Esophagus muscularis mucosa (tissue), 4 donors: ENCODE data around the gene DCDC2B. TPM values are rescaled to one million over a fixed set of nuclear protein-coding genes. Genes with fewer than 3 reads are reported as not detected.

Experiments
- DNase-seq: peaks from one replicate; pipeline ENCODE4 v3.0.0-alpha.2; 2017; ENCODE audit errors: extremely low spot score
- H3K27ac ChIP-seq, 4 donors: fragments of 200-600 bp; sonication (generic); replicated peaks in 1 of 4; 1 replicate in 3 of 4; 2 replicates in 1 of 4; pipeline ENCODE4 v1.5.1; 2016 to 2019; ENCODE audit warnings: mild to moderate bottlenecking in 1 of 4
- H3K27me3 ChIP-seq, 4 donors: fragments of 200-600 bp; sonication (generic); one replicate each; pipeline versions ENCODE4 v1.5.1 to v1.6.0; 2016 to 2019
- H3K36me3 ChIP-seq, 4 donors: fragments of 200-600 bp; sonication (generic); one replicate each; pipeline ENCODE4 v1.5.1; 2016 to 2019
- H3K4me1 ChIP-seq, 4 donors: fragments of 200-600 bp; sonication (generic); one replicate each; pipeline ENCODE4 v1.5.1; 2016 to 2019
- H3K4me3 ChIP-seq, 4 donors: fragments of 200-600 bp; sonication (generic); 1 replicate in 2 of 4; 2 replicates in 2 of 4; pipeline ENCODE4 v1.5.1; 2016 to 2019; ENCODE audit warnings: mild to moderate bottlenecking in 4 of 4, moderate library complexity in 1 of 4
- H3K9me3 ChIP-seq, 4 donors: fragments of 200-600 bp; sonication (generic); 1 replicate in 3 of 4; 2 replicates in 1 of 4; pipeline ENCODE4 v1.5.1; 2016 to 2019
- CTCF ChIP-seq, 3 experiments: fragments of 200-600 bp in 2 of 3; fragments of 450-650 bp in 1 of 3; sonication (generic) in 2 of 3; IDR thresholded peaks; one replicate each; pipeline ENCODE4 v1.5.1; 2017 to 2019; ENCODE audit warnings: antibody characterized with exemption in 3 of 3, mild to moderate bottlenecking in 2 of 3, moderate library complexity in 1 of 3
- EP300 ChIP-seq: sonication (generic); formaldehyde crosslinking; IDR thresholded peaks from one replicate; pipeline ENCODE4 v1.6.1; 2017; ENCODE audit warnings: antibody characterized with exemption
- POLR2A ChIP-seq: fragments of 450-650 bp; IDR thresholded peaks from one replicate; pipeline ENCODE4 v1.6.1; 2017; ENCODE audit warnings: antibody characterized with exemption, moderate library complexity, mild to moderate bottlenecking, low read depth
- POLR2AphosphoS5 ChIP-seq, 2 donors: sonication (generic); formaldehyde crosslinking; IDR thresholded peaks; one replicate each; pipeline ENCODE4 v1.6.1; 2017; ENCODE audit warnings: antibody characterized with exemption in 2 of 2
- WGBS: methylation state at CpG from one replicate; pipeline ENCODE4 v1.1.5; 2018; 5-methylcytosine and 5-hydroxymethylcytosine counted together
- intact Hi-C: fragments of 100-400 bp; cut with DNase I; formaldehyde crosslinking; loops from one replicate; pipeline ENCODE4 v1.15.1; 2023
- total RNA-seq, 4 donors: library from RNA; depleted of rRNA; stranded (reverse); fragments of >200 nt; gene quantifications; one replicate each; pipeline versions ENCODE4 v1.1.0 to v1.2.1, GENCODE V29; 2016

DCDC2B gene
- total RNA-seq, 4 donors from 2014 or later: not detected

DNA sequence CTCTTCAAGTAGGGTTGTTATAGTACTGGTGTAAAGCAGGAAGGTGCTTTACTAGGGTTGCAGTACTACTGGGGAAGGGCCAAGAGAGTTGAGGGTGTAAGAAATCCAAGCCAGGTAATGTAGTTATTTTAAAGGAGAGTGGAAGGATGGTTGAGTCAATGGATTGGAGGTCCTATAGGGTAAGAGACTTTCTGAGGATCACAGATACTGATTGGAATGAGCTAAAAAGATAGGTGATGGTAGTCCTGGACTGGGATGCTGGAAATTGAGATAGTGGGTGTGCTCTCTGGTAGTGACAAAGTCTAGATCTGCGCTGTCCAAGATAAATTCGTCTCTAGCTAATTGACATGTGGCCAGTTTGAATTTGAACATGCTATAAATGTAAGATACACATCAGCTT lies 22.4 kb upstream of the DCDC2B start:
- Histone ChIP-seq H3K27me3 (no peaks in the 10 kb centered on the region), H3K36me3 (peaks cover 53 to 98% (median 86%) of the 10 kb centered on the region in 4 donors), H3K4me3 (no peak overlapping the region), H3K9me3 (peaks cover 0 to 3% (median 0%) of the 10 kb centered on the region in 4 donors), H3K27ac (no peak overlapping the region), H3K4me1 (peaks cover 33 to 57% (median 49%) of the 10 kb centered on the region in 4 donors)
- 96% methylated on average over 2 of the region's 2 CpGs for WGBS
- no peak for DNase-seq
- no peak for TF ChIP-seq POLR2AphosphoS5 (IDR thresholded peaks at IDR 0.05)
- no peak for TF ChIP-seq CTCF (IDR thresholded peaks at IDR 0.05)
- intact Hi-C loops: no loop called here

DNA sequence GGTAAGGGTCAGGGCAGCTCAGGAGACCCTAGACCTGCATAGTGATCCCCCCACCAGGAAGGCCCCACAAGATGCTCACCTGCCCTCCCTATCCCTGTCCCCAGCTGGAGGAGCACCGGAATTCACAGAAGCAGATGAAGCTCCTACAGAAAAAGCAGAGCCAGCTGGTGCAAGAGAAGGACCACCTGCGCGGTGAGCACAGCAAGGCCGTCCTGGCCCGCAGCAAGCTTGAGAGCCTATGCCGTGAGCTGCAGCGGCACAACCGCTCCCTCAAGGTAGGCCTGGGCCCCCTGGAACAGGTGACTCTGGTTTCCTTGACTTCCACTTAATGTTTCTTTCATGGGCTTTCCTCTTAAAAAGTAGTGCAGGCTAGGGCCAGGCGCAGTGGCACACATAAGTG lies 21.0 kb upstream of the DCDC2B start:
- 94% methylated on average over 9 of the region's 9 CpGs for WGBS
- no peak overlapping the region for H3K27ac ChIP-seq
- no peaks in the 10 kb centered on the region for H3K27me3 ChIP-seq
- no peak overlapping the region for H3K4me3 ChIP-seq
- peaks cover 67 to 98% (median 90%) of the 10 kb centered on the region in 4 donors for H3K36me3 ChIP-seq
- H3K9me3 ChIP-seq: peaks cover 0 to 3% (median 0%) of the 10 kb centered on the region in 4 donors
- TF ChIP-seq POLR2AphosphoS5 (IDR thresholded peaks at IDR 0.05) (no peak), CTCF (IDR thresholded peaks at IDR 0.05) (no peak), POLR2A (no peak), EP300 (no peak)
- H3K4me1 ChIP-seq: peaks cover 24 to 43% (median 36%) of the 10 kb centered on the region in 4 donors
- intact Hi-C loops: no loop called here
- DNase-seq: no peak

GRCh38 chr1:32192220-32192948 lies 16.5 kb upstream of the DCDC2B start:
- WGBS: 81% methylated on average over 8 of the region's 8 CpGs

GRCh38 chr1:32194984-32195383 lies 13.9 kb upstream of the DCDC2B start:
- H3K9me3 ChIP-seq: no peaks in the 10 kb centered on the region
- TF ChIP-seq EP300 (no peak), POLR2AphosphoS5 (IDR thresholded peaks at IDR 0.05) (no peak), POLR2A (no peak), CTCF (IDR thresholded peaks at IDR 0.05) (no peak)
- H3K27ac ChIP-seq: no peak overlapping the region
- no peaks in the 10 kb centered on the region for H3K27me3 ChIP-seq
- H3K36me3 ChIP-seq: peaks cover 70 to 85% (median 82%) of the 10 kb centered on the region in 4 donors
- intact Hi-C loops: no loop called here
- WGBS: 83% methylated on average over 1 of the region's 6 CpGs
- peaks cover 12 to 20% (median 14%) of the 10 kb centered on the region in 4 donors for H3K4me1 ChIP-seq
- DNase-seq: no peak
- no peak overlapping the region for H3K4me3 ChIP-seq

More at GRCh38 chr1:32192220-32192948, 16.5 kb upstream of the DCDC2B start:
- Histone ChIP-seq H3K4me1 (peaks cover 0 to 9% (median 2%) of the 10 kb centered on the region in 4 donors), H3K9me3 (no peaks in the 10 kb centered on the region), H3K27ac (no peak overlapping the region), H3K27me3 (no peaks in the 10 kb centered on the region), H3K36me3 (peaks cover 90 to 100% (median 98%) of the 10 kb centered on the region in 4 donors), H3K4me3 (no peak overlapping the region)
- no peak for DNase-seq
- intact Hi-C loops: no loop called here
- TF ChIP-seq EP300: no peak
- TF ChIP-seq CTCF (IDR thresholded peaks at IDR 0.05): no peak
- no peak for TF ChIP-seq POLR2AphosphoS5 (IDR thresholded peaks at IDR 0.05)
- no peak for TF ChIP-seq POLR2A

DNA sequence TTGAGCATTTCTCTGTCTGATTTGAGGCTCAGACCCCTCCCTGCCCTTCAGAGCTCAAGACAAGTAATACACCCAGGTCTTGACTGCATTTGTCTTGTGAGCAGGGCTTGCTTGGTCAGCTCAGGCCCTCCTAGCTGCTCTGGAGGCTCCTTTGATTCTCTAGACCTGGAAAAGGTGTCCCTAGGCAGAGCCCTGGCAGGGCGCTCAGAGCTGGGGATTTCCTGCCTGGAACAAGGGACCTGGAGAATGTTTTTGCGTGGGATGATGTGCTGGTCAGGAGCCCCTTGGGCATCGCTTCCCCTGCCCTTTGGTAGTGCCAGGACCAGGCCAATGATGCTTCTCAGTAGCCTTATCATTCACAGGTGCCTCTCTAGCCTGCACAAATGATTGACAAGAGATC lies 13.4 kb upstream of the DCDC2B start:
- H3K27me3 ChIP-seq: no peaks in the 10 kb centered on the region
- WGBS: 83% methylated on average over 3 of the region's 3 CpGs
- H3K4me3 ChIP-seq: no peak overlapping the region
- no peak for DNase-seq
- no peak overlapping the region for H3K27ac ChIP-seq
- H3K9me3 ChIP-seq: no peaks in the 10 kb centered on the region
- H3K4me1 ChIP-seq: peaks cover 15 to 24% (median 17%) of the 10 kb centered on the region in 4 donors
- intact Hi-C loops: no loop called here
- peaks cover 65 to 80% (median 76%) of the 10 kb centered on the region in 4 donors for H3K36me3 ChIP-seq
- TF ChIP-seq POLR2A: no peak
- no peak for TF ChIP-seq POLR2AphosphoS5 (IDR thresholded peaks at IDR 0.05)
- no peak for TF ChIP-seq EP300
- TF ChIP-seq CTCF (IDR thresholded peaks at IDR 0.05): no peak
